K562 (cell line): Measurements from ENCODE around the gene RREB1. TPM values are rescaled to one million over a fixed set of nuclear protein-coding genes. Genes with fewer than 3 reads are reported as not detected.

Source experiments
- ETV1 ChIP-seq: fragments of 450-650 bp; conservative IDR thresholded peaks from 2 replicates; pipeline ENCODE4 v1.6.1; 2016; ENCODE audit warnings: missing genetic modification characterization, control low read depth, low read depth, missing compliant biosample characterization
- MBD2 ChIP-seq: sonication (generic); IDR thresholded peaks from 2 replicates; pipeline ENCODE4 v1.6.1; 2016; ENCODE audit warnings: low read depth, borderline replicate concordance
- NFE2L1 ChIP-seq: fragments of 450-650 bp; IDR thresholded peaks from 2 replicates; pipeline ENCODE4 v1.6.1; 2016; ENCODE audit warnings: missing genetic modification characterization, low read depth, mild to moderate bottlenecking, missing compliant biosample characterization, moderate library complexity, borderline replicate concordance
- ZBTB17 ChIP-seq: fragments of 450-650 bp; formaldehyde crosslinking; IDR thresholded peaks from 2 replicates; pipeline ENCODE4 v1.4.0; 2020; ENCODE audit warnings: mild to moderate bottlenecking
- ZFP30 ChIP-seq: fragments of 250-450 bp; sonication (Bioruptor Pico); IDR thresholded peaks from 2 replicates; pipeline ENCODE4 v1.8.0; 2022; ENCODE audit warnings: moderate library complexity, mild to moderate bottlenecking, inconsistent platforms, borderline replicate concordance
- polyA plus RNA-seq, 8 experiments: library from polyadenylated mRNA; depleted of rRNA in 4 of 8; stranded (reverse) in 5 of 8; unstranded in 3 of 8; fragments of >200 nt; fragmentation: Nextera tagmentation in 2 of 8; fragmentation: Illumina TruSeq in 1 of 8; extraction: Ambion mirVana in 2 of 8; extraction: Trizol in 1 of 8; gene quantifications; 2 replicates each; pipeline versions ENCODE4 v1.2.1 to v1.2.3, GENCODE V29; 2011 to 2014; ENCODE audit warnings: inconsistent platforms in 1 of 8, missing spikeins in 1 of 8
- total RNA-seq, 7 experiments: library from RNA; depleted of rRNA in 6 of 7; stranded (reverse); fragments of >200 nt in 6 of 7; fragmentation: Illumina TruSeq in 2 of 7; extraction: Trizol in 2 of 7; gene quantifications; 2 replicates each; pipeline versions ENCODE4 v1.2.1 to v1.2.3, GENCODE V29; 2011 to 2021; ENCODE audit warnings: low replicate concordance in 1 of 7
- TF ChIP-seq, protein P1 (sequence below): fragments of 250-450 bp; sonication (Bioruptor Pico); IDR thresholded peaks from 2 replicates; pipeline ENCODE4 v1.9.0; 2021; ENCODE audit warnings: mild to moderate bottlenecking, inconsistent platforms
- TF ChIP-seq, protein P2 (sequence below): fragments of 250-450 bp; sonication (Bioruptor Pico); IDR thresholded peaks from 2 replicates; pipeline ENCODE4 v1.8.0; 2022; ENCODE audit warnings: inconsistent platforms, mild to moderate bottlenecking, moderate library complexity, borderline replicate concordance
- TF ChIP-seq, protein P3 (sequence below), 2 experiments: fragments of 450-650 bp; formaldehyde crosslinking in 1 of 2; IDR thresholded peaks; 2 replicates each; pipeline versions ENCODE4 v1.4.0 to v1.6.1; 2014 to 2020; ENCODE audit warnings: mild to moderate bottlenecking in 2 of 2, borderline replicate concordance in 1 of 2, low read depth in 1 of 2
- TF ChIP-seq, protein P4 (sequence below): fragments of 250-450 bp; sonication (Bioruptor Pico); IDR thresholded peaks from 2 replicates; pipeline ENCODE4 v1.5.0; 2021
- TF ChIP-seq, protein P5 (sequence below): fragments of 450-650 bp; formaldehyde crosslinking; IDR thresholded peaks from 2 replicates; pipeline ENCODE4 v1.4.0; 2022; ENCODE audit warnings: missing genetic modification characterization

RREB1 gene
- total and polyA plus RNA-seq, 9 of the 15 experiments (the other 6 are each of a cell fraction or from before 2014, with no cell fraction given), result 3.3 to 64.2 (median 19.3) TPM

DNA sequence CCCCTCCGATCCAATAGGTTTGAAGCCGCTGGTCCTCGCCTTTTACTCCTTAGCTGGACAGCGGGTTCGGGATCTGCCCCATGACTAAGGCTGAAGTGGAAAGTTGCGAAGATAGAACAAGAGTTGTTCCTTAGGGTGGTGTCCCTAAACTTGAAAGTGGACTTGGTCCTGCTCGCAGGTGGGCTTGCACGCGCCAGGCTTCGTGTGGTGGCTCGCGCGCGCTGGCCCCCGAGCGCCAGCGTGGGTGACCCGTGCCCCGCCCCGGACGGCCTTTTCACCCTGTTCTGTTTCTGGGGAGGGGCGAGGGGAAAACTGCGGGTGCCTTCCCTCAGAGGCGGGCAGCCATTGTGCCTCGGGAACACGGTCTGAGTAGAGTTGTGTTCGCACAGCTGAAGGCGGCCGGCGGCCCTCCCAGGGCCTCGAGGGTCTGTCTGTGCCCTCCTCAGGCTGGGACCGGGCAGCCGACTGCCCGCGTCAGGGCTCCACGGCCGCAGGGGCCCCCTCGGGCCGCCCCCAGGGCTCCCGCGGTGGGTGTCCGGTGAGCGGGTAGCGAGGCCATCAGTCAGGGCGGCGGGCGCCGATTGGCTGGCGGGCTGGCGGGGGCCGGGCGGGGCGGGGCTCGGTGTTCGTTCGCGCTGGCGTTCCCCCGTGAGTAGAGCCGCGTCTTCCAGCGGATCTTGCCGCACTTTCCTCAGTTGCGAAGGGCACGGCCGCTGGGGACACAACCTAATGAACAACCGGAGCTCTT is 33.0 kb downstream of the RREB1 start (continued):
- TF ChIP-seq, protein P1, sequence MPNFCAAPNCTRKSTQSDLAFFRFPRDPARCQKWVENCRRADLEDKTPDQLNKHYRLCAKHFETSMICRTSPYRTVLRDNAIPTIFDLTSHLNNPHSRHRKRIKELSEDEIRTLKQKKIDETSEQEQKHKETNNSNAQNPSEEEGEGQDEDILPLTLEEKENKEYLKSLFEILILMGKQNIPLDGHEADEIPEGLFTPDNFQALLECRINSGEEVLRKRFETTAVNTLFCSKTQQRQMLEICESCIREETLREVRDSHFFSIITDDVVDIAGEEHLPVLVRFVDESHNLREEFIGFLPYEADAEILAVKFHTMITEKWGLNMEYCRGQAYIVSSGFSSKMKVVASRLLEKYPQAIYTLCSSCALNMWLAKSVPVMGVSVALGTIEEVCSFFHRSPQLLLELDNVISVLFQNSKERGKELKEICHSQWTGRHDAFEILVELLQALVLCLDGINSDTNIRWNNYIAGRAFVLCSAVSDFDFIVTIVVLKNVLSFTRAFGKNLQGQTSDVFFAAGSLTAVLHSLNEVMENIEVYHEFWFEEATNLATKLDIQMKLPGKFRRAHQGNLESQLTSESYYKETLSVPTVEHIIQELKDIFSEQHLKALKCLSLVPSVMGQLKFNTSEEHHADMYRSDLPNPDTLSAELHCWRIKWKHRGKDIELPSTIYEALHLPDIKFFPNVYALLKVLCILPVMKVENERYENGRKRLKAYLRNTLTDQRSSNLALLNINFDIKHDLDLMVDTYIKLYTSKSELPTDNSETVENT, result peak; percentile 87
- no peak for TF ChIP-seq ZFP30 (CRISPR knock-in tag)
- TF ChIP-seq, protein P2, sequence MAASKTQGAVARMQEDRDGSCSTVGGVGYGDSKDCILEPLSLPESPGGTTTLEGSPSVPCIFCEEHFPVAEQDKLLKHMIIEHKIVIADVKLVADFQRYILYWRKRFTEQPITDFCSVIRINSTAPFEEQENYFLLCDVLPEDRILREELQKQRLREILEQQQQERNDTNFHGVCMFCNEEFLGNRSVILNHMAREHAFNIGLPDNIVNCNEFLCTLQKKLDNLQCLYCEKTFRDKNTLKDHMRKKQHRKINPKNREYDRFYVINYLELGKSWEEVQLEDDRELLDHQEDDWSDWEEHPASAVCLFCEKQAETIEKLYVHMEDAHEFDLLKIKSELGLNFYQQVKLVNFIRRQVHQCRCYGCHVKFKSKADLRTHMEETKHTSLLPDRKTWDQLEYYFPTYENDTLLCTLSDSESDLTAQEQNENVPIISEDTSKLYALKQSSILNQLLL (CRISPR knock-in tag), result no peak
- TF ChIP-seq, protein P3, sequence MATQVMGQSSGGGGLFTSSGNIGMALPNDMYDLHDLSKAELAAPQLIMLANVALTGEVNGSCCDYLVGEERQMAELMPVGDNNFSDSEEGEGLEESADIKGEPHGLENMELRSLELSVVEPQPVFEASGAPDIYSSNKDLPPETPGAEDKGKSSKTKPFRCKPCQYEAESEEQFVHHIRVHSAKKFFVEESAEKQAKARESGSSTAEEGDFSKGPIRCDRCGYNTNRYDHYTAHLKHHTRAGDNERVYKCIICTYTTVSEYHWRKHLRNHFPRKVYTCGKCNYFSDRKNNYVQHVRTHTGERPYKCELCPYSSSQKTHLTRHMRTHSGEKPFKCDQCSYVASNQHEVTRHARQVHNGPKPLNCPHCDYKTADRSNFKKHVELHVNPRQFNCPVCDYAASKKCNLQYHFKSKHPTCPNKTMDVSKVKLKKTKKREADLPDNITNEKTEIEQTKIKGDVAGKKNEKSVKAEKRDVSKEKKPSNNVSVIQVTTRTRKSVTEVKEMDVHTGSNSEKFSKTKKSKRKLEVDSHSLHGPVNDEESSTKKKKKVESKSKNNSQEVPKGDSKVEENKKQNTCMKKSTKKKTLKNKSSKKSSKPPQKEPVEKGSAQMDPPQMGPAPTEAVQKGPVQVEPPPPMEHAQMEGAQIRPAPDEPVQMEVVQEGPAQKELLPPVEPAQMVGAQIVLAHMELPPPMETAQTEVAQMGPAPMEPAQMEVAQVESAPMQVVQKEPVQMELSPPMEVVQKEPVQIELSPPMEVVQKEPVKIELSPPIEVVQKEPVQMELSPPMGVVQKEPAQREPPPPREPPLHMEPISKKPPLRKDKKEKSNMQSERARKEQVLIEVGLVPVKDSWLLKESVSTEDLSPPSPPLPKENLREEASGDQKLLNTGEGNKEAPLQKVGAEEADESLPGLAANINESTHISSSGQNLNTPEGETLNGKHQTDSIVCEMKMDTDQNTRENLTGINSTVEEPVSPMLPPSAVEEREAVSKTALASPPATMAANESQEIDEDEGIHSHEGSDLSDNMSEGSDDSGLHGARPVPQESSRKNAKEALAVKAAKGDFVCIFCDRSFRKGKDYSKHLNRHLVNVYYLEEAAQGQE (IDR thresholded peaks at IDR 0.05; ENCODE audit: borderline replicate concordance), result peak; percentile 49; the same call in 1 of the 2 replicates
- TF ChIP-seq, protein P3 (CRISPR knock-in tag; IDR thresholded peaks at IDR 0.05; ENCODE audit: low read depth), result peak; percentile 86
- TF ChIP-seq MBD2, result peak; percentile 48; the same call in 1 of the 2 replicates
- TF ChIP-seq ZBTB17 (CRISPR knock-in tag), result peak; percentile 87
- TF ChIP-seq ETV1 (tag), result no peak
- TF ChIP-seq, protein P4, sequence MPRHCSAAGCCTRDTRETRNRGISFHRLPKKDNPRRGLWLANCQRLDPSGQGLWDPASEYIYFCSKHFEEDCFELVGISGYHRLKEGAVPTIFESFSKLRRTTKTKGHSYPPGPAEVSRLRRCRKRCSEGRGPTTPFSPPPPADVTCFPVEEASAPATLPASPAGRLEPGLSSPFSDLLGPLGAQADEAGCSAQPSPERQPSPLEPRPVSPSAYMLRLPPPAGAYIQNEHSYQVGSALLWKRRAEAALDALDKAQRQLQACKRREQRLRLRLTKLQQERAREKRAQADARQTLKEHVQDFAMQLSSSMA (CRISPR knock-in tag), result no peak
- TF ChIP-seq NFE2L1 (tag), result no peak
- TF ChIP-seq, protein P5, sequence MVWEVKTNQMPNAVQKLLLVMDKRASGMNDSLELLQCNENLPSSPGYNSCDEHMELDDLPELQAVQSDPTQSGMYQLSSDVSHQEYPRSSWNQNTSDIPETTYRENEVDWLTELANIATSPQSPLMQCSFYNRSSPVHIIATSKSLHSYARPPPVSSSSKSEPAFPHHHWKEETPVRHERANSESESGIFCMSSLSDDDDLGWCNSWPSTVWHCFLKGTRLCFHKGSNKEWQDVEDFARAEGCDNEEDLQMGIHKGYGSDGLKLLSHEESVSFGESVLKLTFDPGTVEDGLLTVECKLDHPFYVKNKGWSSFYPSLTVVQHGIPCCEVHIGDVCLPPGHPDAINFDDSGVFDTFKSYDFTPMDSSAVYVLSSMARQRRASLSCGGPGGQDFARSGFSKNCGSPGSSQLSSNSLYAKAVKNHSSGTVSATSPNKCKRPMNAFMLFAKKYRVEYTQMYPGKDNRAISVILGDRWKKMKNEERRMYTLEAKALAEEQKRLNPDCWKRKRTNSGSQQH, result no peak
